H1 (cell line): ENCODE measurements around the gene SURF4. TPM values are rescaled to one million over a fixed set of nuclear protein-coding genes. Genes with fewer than 3 reads are reported as not detected.

Source experiments
- CBX8 ChIP-seq: fragments of 300-800, 300-1000 bp; sonication (generic); IDR thresholded peaks from 2 replicates; pipeline ENCODE4 v1.7.1; 2016; ENCODE audit warnings: low read depth, low read length, borderline replicate concordance
- CEBPB ChIP-seq: IDR thresholded peaks from 2 replicates; pipeline ENCODE4 v1.6.1; 2012; ENCODE audit warnings: low read depth, low read length
- CHD1 ChIP-seq: IDR thresholded peaks from 2 replicates; pipeline ENCODE4 v1.6.1; 2012; ENCODE audit warnings: low read depth, low read length, improper control_type of control experiment
- EP300 ChIP-seq, 2 experiments: IDR thresholded peaks; 1 replicate in 1 of 2; 2 replicates in 1 of 2; pipeline ENCODE4 v1.6.1; 2011 to 2012; ENCODE audit warnings: low read depth in 2 of 2, low read length in 2 of 2, mild to moderate bottlenecking in 2 of 2, borderline replicate concordance in 1 of 2, inconsistent platforms in 1 of 2, moderate library complexity in 1 of 2
- polyA plus RNA-seq, 7 experiments: library from polyadenylated mRNA; depleted of rRNA in 3 of 7; stranded (reverse) in 5 of 7; unstranded in 2 of 7; fragments of >200 nt in 5 of 7; fragments of 200-250 nt in 2 of 7; gene quantifications; 1 replicate in 5 of 7; 2 replicates in 1 of 7; 4 replicates in 1 of 7; pipeline versions ENCODE4 v1.2.1 to v1.2.3, GENCODE V29; 2011 to 2013; ENCODE audit warnings: missing spikeins in 2 of 7, mixed read lengths in 2 of 7
- total RNA-seq: library from RNA; stranded (reverse); fragmentation: NEBNext Ultra II Directional; extraction: Animal tissue kit (Norgen Biotek cat#: 25700); gene quantifications from 2 replicates; pipeline ENCODE4 v1.2.1, GENCODE V29; 2021
- TF ChIP-seq, protein P1 (sequence below): fragments of 300-600 bp; sonication (generic); IDR thresholded peaks from 2 replicates; pipeline ENCODE4 v1.7.1; 2012; ENCODE audit warnings: low read length, moderate library complexity, mild to moderate bottlenecking, inconsistent platforms; ENCODE audit not compliant: insufficient replicate concordance
- TF ChIP-seq, protein P2 (sequence below), 3 experiments: IDR thresholded peaks; 1 replicate in 2 of 3; 2 replicates in 1 of 3; pipeline versions ENCODE4 v1.5.1 to v1.6.1; 2011; ENCODE audit warnings: low read length in 3 of 3, mild to moderate bottlenecking in 3 of 3, inconsistent platforms in 2 of 3, low read depth in 1 of 3, moderate library complexity in 1 of 3; ENCODE audit not compliant: insufficient read depth in 1 of 3; ENCODE audit errors: control extremely low read depth in 1 of 3
- TF ChIP-seq, protein P3 (sequence below): IDR thresholded peaks from 2 replicates; pipeline ENCODE4 v1.6.1; 2012; ENCODE audit warnings: low read length, inconsistent platforms

Gene SURF4
- total and polyA plus RNA-seq, 2 of the 8 experiments (the other 6 are each of a cell fraction or from before 2014, with no cell fraction given), result 176 to 182 TPM

DNA sequence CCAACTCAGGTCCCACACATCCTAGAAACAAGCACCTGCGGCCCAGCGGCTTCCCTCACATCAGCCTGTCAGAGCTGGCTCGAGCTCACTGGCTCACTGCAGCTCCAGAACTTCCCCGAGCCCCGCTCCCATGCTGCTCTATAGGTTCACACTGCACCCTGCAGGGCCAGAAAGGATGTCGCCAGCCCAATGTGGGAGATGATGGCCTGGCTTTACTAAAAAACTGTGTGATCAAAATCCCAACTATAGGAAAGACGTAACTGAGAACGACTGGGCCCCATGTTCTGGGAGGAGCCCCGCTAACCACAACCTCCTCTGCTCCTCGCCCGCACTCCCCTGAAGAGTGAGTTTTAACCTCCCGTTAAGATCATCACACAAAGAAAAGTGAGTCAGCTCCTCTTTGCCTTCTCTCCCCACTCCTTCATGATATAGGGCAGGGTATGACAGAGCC, 4.6 kb downstream of the SURF4 start (continued):
- TF ChIP-seq, protein P1, sequence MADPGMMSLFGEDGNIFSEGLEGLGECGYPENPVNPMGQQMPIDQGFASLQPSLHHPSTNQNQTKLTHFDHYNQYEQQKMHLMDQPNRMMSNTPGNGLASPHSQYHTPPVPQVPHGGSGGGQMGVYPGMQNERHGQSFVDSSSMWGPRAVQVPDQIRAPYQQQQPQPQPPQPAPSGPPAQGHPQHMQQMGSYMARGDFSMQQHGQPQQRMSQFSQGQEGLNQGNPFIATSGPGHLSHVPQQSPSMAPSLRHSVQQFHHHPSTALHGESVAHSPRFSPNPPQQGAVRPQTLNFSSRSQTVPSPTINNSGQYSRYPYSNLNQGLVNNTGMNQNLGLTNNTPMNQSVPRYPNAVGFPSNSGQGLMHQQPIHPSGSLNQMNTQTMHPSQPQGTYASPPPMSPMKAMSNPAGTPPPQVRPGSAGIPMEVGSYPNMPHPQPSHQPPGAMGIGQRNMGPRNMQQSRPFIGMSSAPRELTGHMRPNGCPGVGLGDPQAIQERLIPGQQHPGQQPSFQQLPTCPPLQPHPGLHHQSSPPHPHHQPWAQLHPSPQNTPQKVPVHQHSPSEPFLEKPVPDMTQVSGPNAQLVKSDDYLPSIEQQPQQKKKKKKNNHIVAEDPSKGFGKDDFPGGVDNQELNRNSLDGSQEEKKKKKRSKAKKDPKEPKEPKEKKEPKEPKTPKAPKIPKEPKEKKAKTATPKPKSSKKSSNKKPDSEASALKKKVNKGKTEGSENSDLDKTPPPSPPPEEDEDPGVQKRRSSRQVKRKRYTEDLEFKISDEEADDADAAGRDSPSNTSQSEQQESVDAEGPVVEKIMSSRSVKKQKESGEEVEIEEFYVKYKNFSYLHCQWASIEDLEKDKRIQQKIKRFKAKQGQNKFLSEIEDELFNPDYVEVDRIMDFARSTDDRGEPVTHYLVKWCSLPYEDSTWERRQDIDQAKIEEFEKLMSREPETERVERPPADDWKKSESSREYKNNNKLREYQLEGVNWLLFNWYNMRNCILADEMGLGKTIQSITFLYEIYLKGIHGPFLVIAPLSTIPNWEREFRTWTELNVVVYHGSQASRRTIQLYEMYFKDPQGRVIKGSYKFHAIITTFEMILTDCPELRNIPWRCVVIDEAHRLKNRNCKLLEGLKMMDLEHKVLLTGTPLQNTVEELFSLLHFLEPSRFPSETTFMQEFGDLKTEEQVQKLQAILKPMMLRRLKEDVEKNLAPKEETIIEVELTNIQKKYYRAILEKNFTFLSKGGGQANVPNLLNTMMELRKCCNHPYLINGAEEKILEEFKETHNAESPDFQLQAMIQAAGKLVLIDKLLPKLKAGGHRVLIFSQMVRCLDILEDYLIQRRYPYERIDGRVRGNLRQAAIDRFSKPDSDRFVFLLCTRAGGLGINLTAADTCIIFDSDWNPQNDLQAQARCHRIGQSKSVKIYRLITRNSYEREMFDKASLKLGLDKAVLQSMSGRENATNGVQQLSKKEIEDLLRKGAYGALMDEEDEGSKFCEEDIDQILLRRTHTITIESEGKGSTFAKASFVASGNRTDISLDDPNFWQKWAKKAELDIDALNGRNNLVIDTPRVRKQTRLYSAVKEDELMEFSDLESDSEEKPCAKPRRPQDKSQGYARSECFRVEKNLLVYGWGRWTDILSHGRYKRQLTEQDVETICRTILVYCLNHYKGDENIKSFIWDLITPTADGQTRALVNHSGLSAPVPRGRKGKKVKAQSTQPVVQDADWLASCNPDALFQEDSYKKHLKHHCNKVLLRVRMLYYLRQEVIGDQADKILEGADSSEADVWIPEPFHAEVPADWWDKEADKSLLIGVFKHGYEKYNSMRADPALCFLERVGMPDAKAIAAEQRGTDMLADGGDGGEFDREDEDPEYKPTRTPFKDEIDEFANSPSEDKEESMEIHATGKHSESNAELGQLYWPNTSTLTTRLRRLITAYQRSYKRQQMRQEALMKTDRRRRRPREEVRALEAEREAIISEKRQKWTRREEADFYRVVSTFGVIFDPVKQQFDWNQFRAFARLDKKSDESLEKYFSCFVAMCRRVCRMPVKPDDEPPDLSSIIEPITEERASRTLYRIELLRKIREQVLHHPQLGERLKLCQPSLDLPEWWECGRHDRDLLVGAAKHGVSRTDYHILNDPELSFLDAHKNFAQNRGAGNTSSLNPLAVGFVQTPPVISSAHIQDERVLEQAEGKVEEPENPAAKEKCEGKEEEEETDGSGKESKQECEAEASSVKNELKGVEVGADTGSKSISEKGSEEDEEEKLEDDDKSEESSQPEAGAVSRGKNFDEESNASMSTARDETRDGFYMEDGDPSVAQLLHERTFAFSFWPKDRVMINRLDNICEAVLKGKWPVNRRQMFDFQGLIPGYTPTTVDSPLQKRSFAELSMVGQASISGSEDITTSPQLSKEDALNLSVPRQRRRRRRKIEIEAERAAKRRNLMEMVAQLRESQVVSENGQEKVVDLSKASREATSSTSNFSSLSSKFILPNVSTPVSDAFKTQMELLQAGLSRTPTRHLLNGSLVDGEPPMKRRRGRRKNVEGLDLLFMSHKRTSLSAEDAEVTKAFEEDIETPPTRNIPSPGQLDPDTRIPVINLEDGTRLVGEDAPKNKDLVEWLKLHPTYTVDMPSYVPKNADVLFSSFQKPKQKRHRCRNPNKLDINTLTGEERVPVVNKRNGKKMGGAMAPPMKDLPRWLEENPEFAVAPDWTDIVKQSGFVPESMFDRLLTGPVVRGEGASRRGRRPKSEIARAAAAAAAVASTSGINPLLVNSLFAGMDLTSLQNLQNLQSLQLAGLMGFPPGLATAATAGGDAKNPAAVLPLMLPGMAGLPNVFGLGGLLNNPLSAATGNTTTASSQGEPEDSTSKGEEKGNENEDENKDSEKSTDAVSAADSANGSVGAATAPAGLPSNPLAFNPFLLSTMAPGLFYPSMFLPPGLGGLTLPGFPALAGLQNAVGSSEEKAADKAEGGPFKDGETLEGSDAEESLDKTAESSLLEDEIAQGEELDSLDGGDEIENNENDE, result no peak
- TF ChIP-seq CHD1 (no peak), EP300 (IDR thresholded peaks at IDR 0.05; ENCODE audit: borderline replicate concordance in 1 of 2, low read depth in 2 of 2, low read length in 2 of 2) (no peak), CEBPB (no peak), CBX8 (no peak)
- TF ChIP-seq, protein P2, sequence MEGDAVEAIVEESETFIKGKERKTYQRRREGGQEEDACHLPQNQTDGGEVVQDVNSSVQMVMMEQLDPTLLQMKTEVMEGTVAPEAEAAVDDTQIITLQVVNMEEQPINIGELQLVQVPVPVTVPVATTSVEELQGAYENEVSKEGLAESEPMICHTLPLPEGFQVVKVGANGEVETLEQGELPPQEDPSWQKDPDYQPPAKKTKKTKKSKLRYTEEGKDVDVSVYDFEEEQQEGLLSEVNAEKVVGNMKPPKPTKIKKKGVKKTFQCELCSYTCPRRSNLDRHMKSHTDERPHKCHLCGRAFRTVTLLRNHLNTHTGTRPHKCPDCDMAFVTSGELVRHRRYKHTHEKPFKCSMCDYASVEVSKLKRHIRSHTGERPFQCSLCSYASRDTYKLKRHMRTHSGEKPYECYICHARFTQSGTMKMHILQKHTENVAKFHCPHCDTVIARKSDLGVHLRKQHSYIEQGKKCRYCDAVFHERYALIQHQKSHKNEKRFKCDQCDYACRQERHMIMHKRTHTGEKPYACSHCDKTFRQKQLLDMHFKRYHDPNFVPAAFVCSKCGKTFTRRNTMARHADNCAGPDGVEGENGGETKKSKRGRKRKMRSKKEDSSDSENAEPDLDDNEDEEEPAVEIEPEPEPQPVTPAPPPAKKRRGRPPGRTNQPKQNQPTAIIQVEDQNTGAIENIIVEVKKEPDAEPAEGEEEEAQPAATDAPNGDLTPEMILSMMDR (IDR thresholded peaks at IDR 0.05; ENCODE audit: control extremely low read depth in 1 of 3, insufficient read depth in 1 of 3, low read depth in 1 of 3, low read length in 3 of 3), result no peak
- TF ChIP-seq, protein P3, sequence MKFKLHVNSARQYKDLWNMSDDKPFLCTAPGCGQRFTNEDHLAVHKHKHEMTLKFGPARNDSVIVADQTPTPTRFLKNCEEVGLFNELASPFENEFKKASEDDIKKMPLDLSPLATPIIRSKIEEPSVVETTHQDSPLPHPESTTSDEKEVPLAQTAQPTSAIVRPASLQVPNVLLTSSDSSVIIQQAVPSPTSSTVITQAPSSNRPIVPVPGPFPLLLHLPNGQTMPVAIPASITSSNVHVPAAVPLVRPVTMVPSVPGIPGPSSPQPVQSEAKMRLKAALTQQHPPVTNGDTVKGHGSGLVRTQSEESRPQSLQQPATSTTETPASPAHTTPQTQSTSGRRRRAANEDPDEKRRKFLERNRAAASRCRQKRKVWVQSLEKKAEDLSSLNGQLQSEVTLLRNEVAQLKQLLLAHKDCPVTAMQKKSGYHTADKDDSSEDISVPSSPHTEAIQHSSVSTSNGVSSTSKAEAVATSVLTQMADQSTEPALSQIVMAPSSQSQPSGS, result no peak
